Fibroblast of mammary gland (primary cell): Measurements from ENCODE around the gene ABHD16B.

Experiments
- DNase-seq: peaks from one replicate; pipeline ENCODE4 v3.0.0-alpha.2; 2010; ENCODE audit warnings: low read depth
- H3K4me3 ChIP-seq: 2 replicates; pipeline ENCODE4 v1.5.1; 2011; ENCODE audit warnings: low read depth, mild to moderate bottlenecking, low read length, moderate library complexity; ENCODE audit not compliant: control insufficient read depth
- TF ChIP-seq, protein P1 (sequence below): conservative IDR thresholded peaks from 2 replicates; pipeline ENCODE4 v1.5.1; 2011; ENCODE audit warnings: low read depth, low read length, inconsistent platforms; ENCODE audit not compliant: control insufficient read depth, insufficient read depth

The ABHD16B gene

DNA sequence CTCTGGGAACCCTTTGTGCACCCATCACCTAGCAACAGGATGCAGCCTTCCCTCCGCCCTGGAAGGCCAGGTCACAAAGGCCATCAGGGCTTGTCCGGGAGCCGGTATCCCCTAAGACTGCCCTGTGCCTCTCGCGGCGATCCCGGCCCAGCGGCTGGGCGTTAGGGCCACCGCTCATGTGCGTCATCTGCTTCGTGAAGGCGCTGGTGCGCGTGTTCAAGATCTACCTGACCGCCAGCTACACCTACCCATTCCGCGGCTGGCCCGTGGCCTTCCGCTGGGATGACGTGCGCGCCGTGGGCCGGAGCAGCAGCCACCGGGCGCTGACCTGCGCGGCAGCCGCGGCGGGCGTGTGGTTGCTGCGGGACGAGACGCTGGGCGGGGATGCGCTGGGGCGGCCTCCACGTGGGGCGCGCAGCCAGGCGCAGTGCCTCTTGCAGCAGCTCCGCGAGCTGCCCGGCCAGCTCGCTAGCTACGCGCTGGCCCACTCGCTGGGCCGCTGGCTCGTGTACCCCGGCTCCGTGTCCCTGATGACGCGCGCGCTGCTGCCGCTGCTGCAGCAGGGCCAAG is at the start of gene ABHD16B:
Gene ABHD16B (plus strand): TSS at position 134 of the 570 bp plus-strand sequence. CDS start 43 bp downstream, at position 177.
- TF ChIP-seq, protein P1, sequence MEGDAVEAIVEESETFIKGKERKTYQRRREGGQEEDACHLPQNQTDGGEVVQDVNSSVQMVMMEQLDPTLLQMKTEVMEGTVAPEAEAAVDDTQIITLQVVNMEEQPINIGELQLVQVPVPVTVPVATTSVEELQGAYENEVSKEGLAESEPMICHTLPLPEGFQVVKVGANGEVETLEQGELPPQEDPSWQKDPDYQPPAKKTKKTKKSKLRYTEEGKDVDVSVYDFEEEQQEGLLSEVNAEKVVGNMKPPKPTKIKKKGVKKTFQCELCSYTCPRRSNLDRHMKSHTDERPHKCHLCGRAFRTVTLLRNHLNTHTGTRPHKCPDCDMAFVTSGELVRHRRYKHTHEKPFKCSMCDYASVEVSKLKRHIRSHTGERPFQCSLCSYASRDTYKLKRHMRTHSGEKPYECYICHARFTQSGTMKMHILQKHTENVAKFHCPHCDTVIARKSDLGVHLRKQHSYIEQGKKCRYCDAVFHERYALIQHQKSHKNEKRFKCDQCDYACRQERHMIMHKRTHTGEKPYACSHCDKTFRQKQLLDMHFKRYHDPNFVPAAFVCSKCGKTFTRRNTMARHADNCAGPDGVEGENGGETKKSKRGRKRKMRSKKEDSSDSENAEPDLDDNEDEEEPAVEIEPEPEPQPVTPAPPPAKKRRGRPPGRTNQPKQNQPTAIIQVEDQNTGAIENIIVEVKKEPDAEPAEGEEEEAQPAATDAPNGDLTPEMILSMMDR: no peak
- no peak within 1 kb of the TSS for H3K4me3 ChIP-seq

DNA sequence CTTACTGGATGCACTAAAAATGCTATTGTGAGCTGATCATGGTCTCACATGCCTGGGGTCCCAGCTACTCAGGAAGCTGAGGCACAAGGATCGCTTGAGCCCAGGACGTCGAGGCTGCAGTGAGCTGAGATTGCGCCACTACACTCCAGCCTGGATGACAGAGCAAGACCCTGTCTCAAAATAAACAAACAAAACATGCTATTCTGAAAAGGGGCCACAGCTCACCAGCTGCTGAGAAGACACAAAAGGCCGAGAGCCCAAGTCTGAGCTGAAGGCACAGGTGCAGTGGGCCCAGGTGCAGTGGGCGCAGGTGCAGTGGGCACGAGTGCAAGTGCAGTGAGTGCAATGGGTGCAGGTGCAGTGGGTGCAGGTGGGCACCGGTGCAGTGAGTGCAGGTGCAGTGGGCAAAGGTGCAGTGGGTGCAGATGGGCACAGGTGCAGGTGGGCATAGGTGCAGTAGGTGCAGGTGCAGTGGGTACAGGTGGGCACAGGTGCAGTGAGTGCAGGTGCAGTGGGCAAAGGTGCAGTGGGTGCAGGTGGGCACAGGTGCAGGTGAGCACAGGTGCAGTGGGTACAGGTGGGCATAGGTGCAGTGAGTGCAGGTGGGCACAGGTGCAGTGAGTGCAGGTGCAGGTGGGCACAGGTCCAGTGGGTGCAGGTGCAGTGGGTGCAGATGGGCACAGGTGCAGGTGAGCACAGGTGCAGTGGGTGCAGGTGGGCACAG is 46.2 kb upstream of the ABHD16B start:
- DNase-seq: no peak
- H3K4me3 ChIP-seq: no peak overlapping the region
- TF ChIP-seq, protein P1: no peak

More for the DNA sequence above, at the start of gene ABHD16B:
- DNase-seq: no peak

DNA sequence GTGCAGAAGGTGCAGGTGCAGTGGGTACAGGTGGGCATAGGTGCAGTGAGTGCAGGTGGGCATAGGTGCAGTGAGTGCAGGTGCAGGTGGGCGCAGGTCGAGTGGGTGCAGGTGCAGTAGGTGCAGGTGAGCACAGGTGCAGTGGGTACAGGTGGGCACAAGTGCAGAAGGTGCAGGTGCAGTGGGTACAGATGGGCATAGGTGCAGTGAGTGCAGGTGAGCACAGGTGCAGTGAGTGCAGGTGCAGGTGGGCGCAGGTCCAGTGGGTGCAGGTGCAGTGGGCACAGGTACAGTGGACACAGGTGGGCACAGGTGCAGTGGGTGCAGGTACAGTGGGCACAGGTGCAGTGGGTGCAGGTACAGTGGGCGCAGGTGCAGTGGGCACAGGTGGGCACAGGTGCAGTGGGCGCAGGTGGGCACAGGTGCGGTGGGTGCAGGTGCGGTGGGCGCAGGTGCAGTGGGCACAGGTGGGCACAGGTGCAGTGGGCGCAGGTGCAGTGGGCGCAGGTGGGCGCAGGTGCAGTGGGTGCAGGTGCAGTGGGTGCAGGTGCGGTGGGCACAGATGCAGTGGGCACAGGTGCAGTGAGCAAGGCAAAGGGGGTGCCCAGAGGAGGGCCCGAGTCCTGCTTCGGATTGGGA is 45.6 kb upstream of the ABHD16B start:
- no peak overlapping the region for H3K4me3 ChIP-seq
- DNase-seq: no peak
- TF ChIP-seq, protein P1: no peak

DNA sequence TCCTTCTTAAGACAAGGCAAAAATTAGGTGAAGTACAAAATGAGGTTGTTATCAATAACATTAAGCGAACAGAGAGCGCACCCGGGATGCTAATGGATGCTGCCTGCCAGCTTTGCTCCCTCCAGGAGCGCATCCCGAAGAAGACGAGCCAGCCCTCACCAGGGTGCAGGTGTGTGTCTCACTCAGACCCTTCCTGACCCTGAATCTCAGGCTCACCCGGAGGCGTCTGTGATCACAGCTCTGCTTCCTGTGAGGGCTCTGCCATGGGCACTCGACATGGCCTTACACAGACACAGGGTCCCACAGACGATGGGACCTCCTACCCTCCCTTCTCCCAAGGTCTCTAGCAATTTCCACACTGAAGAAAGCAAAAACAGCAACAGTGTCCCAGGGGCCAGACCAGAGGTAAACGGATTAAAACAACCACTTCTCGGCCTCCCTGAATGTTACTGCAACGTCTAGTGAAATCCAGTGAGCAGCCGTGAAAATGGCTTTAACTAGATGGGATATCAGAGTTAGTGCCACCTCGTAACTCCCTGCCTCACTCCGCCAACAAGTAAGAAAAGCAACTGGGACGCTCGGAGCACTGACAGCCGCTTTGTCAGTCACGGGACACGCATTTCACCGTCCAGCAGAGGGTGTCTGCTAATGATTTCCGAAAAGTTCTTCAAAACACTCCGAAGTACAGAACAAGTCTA is 41.9 kb upstream of the ABHD16B start:
- DNase-seq: peak; percentile 28
- TF ChIP-seq, protein P1: peak; percentile 26
- H3K4me3 ChIP-seq: no peak overlapping the region

DNA sequence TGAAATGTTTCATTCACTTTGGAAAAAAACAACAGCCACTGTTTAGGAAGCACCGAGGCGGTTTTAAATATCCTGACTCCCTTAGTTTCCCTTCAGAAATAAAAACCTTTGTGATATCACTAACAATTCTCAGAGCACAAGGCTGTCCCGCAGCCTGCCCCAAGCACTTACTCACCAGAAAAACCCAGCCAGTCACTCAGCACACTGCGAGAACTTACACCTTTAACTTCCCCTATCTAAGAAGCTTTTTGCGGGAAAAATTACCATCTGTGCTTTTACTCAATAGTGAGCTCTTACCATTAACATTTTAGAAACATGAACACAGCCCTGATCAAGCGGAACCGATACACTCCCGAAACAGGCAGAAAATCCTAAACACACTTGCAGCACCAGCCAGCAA is 39.5 kb upstream of the ABHD16B start:
- DNase-seq: no peak
- TF ChIP-seq, protein P1: no peak
- H3K4me3 ChIP-seq: no peak overlapping the region

DNA sequence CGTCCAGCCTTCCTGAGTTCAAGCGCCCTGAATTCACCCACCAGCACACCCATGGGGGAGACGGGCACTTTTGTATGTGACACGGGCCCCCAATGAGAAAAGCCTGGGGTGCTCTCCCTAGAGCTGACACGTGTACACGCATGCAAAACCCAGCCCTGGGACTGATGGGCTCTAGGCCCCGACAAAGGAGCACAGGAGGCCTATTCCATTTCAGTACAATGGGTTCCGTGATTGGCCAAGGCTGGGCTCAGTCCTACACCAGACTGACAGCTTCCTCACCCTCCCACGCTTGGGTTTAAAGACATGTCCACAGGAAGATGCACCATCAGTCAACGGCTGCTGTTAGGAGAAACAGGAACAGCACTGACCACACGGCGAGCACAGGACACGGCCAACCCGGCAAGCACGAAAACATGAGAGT is 39.0 kb upstream of the ABHD16B start:
- TF ChIP-seq, protein P1: no peak
- no peak overlapping the region for H3K4me3 ChIP-seq
- no peak for DNase-seq
